ENCODE results near the gene LRRK1. TPM values are rescaled to one million over a fixed set of nuclear protein-coding genes. Genes with fewer than 3 reads are reported as not detected.

LRRK1 gene
- total and polyA plus RNA-seq, 2 of the 13 experiments (the other 11 are each of a cell fraction or from before 2014, with no cell fraction given), result 0.13 to 1.2 TPM

GRCh38 chr15:101018016-101018415, 98.9 kb downstream of the LRRK1 start:
- intact Hi-C loops (cut with micrococcal nuclease; ENCODE audit: unreplicated experiment), result no loop called here
- H3K27me3 ChIP-seq (ENCODE audit: control insufficient read depth in 1 of 2, insufficient read depth in 2 of 2, low read length in 2 of 2), result peaks cover 6 to 61% of the 10 kb centered on the region in 2 experiments
- no peak overlapping the region for H2AFZ ChIP-seq (ENCODE audit: low read length)
- BruUV-seq (replicated peaks), result no TSS peak
- FAIRE-seq (no peak), DNase-seq (ENCODE audit: low spot score) (no peak), ATAC-seq (no peak)
- 33% methylated on average over 1 of the region's 1 CpG for WGBS (ENCODE audit: low lambda C conversion rate)
- H3K79me2 ChIP-seq (ENCODE audit: insufficient read depth, low read length), result no peaks in the 10 kb centered on the region
- ChIA-PET POLR2A (no interaction called here), CTCF (ENCODE audit: low intra/inter-chr PET ratio, low total read pairs) (interaction anchor here (4.6 kb wide), 1 partner anchor 240 kb away, joined by 72 read pairs; no protein-coding TSS in a partner anchor)
- in situ Hi-C loops (cut with HindIII; ENCODE audit: extremely low pct_ligation_motif_present, low pct_unique_long_range_greater_than_20kb), result loop anchor here (5.0 to 25.0 kb wide), 3 partner anchors 49 to 356 kb away; no protein-coding TSS in a partner anchor
- TF ChIP-seq SMC3 (IDR thresholded peaks at IDR 0.05; ENCODE audit: low read length), result no peak
- TF ChIP-seq ZNF446 (CRISPR knock-in tag; IDR thresholded peaks at IDR 0.05), result no peak
- TF ChIP-seq ZNF12 (CRISPR knock-in tag; IDR thresholded peaks at IDR 0.05), result no peak
- no peak for TF ChIP-seq ZFP62 (CRISPR knock-in tag; IDR thresholded peaks at IDR 0.05)
- TF ChIP-seq FOXP1 (IDR thresholded peaks at IDR 0.05), result no peak
- TF ChIP-seq FOXP1 (CRISPR knock-in tag; IDR thresholded peaks at IDR 0.05), result no peak
- no peak for TF ChIP-seq TRIM22 (IDR thresholded peaks at IDR 0.05)
- TF ChIP-seq RBM39 (IDR thresholded peaks at IDR 0.05; ENCODE audit: low read depth, low read length, poor library complexity, severe bottlenecking), result no peak
- TF ChIP-seq ZNF619 (CRISPR knock-in tag; IDR thresholded peaks at IDR 0.05), result no peak
- TF ChIP-seq ZNF350 (CRISPR knock-in tag; IDR thresholded peaks at IDR 0.05; ENCODE audit: borderline replicate concordance, low read depth), result no peak
- no peak for TF ChIP-seq HINFP (CRISPR knock-in tag; IDR thresholded peaks at IDR 0.05; ENCODE audit: low read depth)
- H3K9ac ChIP-seq (ENCODE audit: insufficient read depth, low read depth, low read length), result no peak overlapping the region
- H3K9me3 ChIP-seq (ENCODE audit: low read length), result no peaks in the 10 kb centered on the region
- H3K36me3 ChIP-seq (replicated peaks in 1 of 2; ENCODE audit: control insufficient read depth in 1 of 2, insufficient read depth in 2 of 2, low read length in 2 of 2), result no peaks in the 10 kb centered on the region
- H3K4me3 ChIP-seq (replicated peaks in 1 of 3; ENCODE audit: insufficient read depth in 1 of 3, low read depth in 2 of 3, low read length in 3 of 3), result no peak overlapping the region
- H3K4me1 ChIP-seq (ENCODE audit: insufficient read depth, low read length), result peaks cover 20% of the 10 kb centered on the region
- H4K20me1 ChIP-seq (ENCODE audit: insufficient read depth, low read length), result no peaks in the 10 kb centered on the region
- no peak overlapping the region for H3K4me2 ChIP-seq (ENCODE audit: low read depth, low read length)
- no peak overlapping the region for H3K27ac ChIP-seq (ENCODE audit: extremely low read length, insufficient read depth, low read length)
